GM04504 (cell line): ENCODE data around the gene ASB16.
A peak's percentile ranks its signal among the peaks of the same experiment; 100 is the strongest.

Experiments
- DNase-seq: peaks from one replicate; pipeline ENCODE4 v3.0.0-alpha.2; 2012; ENCODE audit warnings: low read depth

ASB16 gene

GRCh38 chr17:44190481-44190880 is 20.0 kb downstream of the ASB16 start:
- DNase-seq, result no peak

DNA sequence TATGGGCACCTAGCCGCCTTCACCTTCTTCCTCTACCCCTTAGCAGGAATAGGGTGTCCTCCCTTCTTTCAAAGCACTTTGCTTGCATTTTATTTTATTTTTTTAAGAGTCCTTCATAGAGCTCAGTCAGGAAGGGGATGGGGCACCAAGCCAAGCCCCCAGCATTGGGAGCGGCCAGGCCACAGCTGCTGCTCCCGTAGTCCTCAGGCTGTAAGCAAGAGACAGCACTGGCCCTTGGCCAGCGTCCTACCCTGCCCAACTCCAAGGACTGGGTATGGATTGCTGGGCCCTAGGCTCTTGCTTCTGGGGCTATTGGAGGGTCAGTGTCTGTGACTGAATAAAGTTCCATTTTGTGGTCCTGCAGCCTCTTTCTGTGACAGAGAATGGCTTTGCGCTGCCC is 20.9 kb downstream of the ASB16 start:
- no peak for DNase-seq

GRCh38 chr17:44191941-44192496 is 21.5 kb downstream of the ASB16 start:
- DNase-seq, result no peak

GRCh38 chr17:44192750-44193149 is 22.2 kb downstream of the ASB16 start:
- DNase-seq, result no peak

- DNase-seq, result no peak
Observed at GRCh38 chr17:44193326-44194084, 23.0 kb downstream of the ASB16 start.

GRCh38 chr17:44197107-44197506 is 26.6 kb downstream of the ASB16 start:
- DNase-seq, result no peak

GRCh38 chr17:44197980-44198720 is 27.6 kb downstream of the ASB16 start:
- no peak for DNase-seq

GRCh38 chr17:44198721-44199552 is 28.4 kb downstream of the ASB16 start:
- DNase-seq, result no peak

DNA sequence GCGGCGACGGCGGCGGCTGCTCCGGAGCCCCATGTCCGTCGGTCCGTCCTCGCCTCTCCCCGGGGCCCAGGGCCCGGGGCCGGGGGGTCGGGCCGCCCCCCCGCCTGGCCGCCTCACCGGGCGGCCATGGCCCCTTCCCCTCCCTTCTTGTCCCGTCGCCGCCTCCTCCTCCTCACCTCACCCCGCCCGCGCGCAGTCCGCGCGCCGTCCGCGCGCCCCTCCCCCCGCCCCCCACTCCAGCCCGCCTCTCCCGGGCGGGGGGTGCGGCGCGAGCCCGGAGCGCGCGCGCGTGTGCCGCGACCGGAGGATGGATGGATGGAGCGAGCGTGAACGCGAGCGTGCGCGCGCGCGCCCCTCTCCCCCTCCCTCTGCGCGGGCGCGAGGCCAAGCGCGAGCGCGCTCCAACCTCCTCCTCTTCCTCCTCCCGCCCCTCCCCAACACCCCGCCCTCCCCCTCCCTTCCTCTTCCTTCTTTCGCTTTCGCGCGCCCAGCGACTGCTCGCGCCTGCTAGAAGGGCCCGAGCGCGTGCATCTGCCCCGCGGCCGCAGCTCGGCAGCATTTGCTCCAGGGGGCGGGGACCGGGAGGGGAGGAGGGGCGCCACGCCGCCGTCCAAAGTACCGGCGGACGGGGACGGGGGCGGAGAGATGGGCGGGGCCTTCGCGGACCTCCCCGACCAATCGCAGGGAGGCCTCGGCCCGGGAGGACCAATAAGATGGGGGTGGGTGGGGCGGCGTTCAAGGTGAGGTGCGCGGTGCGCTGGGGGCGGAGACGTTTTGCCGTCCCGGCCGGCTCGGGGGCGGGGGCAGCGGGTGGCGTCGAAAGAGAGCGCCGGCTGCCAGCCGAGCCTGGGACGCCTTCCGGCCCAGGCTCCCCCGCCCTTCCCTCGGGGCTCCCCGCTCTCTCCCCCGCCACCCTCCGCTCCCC is 29.3 kb downstream of the ASB16 start, which contains the start of gene ATXN7L3:
TSS of gene ATXN7L3 (minus strand) at position 332 of the 925 bp plus-strand sequence. CDS start 1,814 bp downstream, outside the sequence.
- peak; percentile 94 for DNase-seq

DNA sequence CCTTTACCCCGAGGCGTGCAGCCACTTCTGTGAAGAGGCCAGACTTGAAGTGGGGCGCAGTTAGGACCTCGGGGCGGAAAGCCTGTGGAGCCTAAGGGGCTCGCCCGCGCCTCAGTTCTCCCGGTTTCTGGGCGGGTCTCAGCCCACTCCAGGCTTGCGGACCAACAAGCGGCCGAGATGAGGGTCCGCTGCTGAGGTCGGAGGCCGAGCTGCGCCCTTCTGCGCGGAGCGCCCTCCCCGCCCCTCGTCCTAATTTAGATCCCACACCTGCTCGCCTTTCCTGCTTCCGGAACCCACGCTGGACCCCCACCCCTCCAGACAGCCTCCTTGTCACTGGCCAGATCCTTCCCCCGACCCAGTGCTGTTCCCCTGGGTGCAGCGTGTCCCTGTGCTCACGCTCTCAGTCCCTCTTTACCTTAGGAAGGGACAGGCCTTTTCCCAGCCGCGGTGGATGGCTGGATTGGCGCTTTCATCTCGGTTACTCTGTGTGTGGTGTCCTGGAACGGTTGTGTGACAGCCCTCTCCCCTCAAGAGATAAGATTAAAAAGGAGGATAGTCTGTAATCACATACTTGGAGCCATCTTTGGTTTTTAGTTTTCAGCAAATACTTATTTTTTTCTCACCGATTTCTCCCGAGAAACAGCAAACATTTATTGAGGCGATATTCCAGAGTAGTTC is 30.1 kb downstream of the ASB16 start:
- DNase-seq, result no peak

DNA sequence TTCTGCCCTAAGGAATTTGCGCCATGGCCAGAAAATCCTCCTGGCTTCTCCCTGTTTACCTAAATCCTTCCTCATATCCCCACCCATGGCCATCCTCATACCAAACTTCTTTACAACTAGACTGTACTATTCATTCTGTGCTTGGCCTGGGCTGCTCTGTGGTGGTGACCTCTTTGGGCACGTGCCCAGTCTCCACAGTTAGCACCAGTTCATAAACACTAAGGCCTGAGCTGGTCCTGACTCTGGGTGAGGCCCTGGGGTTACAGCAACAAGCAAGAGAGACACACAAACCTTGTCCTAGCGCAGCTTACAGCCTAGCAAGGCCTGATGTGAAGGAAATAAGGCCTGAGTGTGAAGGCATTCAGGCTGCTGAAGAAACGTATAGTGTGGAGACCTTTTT is 32.3 kb downstream of the ASB16 start:
- DNase-seq, result no peak

DNA sequence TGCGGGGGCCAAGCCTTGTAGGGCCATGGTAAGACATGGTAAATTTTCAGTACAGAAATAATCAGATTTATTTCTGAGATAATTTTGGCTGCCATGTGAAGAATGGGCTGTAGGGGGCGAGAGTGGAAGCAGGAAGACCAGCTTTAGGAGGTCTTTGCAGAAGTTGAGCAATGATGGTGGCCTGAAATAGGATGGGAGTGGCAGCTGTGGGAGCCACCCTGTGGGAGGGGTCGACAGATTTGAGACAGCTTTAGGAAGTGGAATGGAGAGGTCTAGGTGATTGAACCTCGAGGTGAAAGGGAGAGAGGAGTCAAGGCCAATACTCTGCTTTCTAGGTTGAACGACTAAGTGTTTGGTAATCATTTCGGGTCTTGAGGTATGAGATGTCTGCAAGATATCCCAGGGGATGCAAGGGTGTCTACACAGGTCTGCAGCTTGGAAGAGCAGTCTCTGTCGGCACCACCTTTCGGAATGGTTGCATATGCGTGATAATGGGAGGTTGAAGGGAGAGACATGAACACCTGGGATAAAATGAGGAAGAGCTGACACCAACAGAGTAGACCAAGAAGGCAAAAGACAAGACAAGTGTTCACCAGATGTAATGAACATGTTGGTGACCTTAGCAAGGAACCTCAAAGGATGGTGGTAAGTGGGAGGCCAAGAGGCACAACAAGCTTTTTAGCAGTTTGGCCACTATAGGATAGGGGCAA is 33.4 kb downstream of the ASB16 start:
- DNase-seq, result no peak

GRCh38 chr17:44204441-44204882 is 34.0 kb downstream of the ASB16 start:
- DNase-seq, result no peak

DNA sequence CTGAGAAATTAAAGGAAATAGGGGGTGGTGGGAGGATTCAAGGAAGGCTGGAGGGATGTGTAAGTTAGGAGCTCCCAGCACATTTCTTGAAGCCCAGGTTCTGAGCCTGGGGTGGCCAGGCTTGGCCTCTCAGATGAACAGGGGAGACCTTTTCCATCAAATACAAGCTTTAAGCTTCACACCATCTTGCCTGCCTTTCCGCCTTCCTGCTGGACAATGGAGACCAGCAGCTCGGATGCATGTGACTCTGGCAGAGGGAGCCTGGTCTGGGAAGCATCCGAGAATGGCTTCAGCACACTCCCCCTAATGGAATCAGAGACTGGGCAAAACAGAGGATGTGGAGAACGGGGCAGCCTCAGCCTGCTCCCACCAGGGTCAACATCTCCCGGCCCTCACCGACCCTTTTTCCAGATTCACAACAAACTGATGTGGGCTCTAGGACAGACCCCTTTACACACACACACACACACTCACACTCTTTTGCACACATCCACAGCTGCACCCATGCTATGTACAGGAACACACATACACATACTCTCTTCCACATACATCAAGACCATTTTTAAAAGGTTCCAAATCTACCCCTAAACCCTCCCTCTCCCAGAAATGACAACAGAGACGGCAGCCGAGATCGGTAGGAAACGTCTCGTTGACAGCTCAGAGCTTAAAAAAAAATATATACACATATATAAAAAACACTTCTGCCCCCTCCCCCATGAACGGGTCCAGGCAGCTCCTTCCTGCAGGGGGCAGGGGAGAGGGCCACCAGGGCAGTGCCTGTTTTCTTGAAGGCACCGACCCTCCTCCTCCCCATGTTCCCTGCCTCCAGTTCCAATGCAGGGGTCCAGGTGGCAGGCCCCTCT is 35.7 kb downstream of the ASB16 start:
- DNase-seq, result no peak

DNA sequence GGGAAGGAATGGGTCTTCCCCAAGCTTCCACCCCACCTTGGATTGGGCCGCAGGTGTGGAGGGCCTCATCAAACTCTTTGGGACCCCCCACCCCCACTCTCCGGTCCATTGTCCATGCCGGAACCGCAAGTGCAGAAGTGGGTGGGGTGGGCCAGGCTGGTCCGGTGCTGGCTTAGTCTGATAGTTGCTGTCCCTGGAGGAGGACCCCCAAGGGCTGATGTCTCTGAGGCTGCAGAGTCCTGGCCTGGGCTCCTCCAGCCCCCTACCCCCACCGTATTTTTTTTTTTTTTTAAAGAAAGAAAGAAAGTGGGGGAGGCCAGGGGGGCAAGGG is 36.3 kb downstream of the ASB16 start:
- no peak for DNase-seq

- DNase-seq, result no peak
Observed at GRCh38 chr17:44207319-44207718, 36.8 kb downstream of the ASB16 start.

DNA sequence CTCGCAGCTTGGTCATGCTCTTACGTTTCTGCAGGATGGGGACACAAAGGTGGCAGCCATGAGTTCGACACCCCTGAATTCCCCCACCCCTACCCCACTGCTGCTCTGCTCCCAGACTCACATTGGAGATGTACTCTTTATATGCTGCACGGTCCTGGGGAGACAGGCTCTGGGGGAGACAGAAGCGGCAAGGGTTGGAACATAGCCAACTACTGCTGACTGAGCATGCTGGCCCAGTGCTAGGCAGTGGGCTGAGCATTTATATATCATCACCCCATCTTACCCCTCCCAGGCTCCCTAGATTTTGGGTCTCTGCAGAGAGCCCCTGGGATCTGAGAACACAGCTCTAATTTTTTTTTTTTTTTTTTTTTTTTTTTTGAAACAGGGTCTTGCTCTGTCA is 37.2 kb downstream of the ASB16 start:
- DNase-seq, result no peak

DNA sequence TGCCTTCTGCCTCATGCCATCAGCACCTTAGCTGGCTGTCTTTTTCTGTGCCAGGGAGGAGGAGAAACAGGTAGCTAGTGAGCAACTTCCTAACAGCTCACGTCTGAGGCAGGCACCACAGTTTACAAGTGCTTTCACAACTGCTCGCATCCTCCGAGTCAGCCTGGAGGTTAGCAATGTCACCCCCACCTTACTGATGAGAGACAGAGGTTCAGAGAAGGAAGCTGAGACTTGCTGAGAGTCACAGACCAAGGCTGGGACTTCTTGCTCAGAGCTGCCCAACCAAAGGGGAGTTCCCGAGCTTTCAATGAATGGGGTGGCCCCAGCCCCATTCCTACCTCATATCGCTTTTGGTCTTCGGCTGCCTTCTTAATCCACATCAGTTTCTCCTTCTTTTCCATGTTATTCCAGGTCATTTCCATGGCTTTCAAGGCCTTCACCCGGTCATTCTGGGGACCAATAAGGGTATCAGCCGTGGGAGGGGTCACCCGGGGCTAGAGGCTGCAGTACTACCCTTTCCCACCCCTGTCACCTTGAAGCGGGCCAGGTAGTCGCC is 39.4 kb downstream of the ASB16 start:
- DNase-seq, result no peak
